ENCODE measurements around the gene NKPD1. TPM values are rescaled to one million over a fixed set of nuclear protein-coding genes. Genes with fewer than 3 reads are reported as not detected.

Gene NKPD1
- total RNA-seq, 2 donors from 2014 or later: 3.6 to 4.1 TPM

GRCh38 chr19:45200568-45200967, 39.8 kb upstream of the NKPD1 start:
- TF ChIP-seq, protein P1, sequence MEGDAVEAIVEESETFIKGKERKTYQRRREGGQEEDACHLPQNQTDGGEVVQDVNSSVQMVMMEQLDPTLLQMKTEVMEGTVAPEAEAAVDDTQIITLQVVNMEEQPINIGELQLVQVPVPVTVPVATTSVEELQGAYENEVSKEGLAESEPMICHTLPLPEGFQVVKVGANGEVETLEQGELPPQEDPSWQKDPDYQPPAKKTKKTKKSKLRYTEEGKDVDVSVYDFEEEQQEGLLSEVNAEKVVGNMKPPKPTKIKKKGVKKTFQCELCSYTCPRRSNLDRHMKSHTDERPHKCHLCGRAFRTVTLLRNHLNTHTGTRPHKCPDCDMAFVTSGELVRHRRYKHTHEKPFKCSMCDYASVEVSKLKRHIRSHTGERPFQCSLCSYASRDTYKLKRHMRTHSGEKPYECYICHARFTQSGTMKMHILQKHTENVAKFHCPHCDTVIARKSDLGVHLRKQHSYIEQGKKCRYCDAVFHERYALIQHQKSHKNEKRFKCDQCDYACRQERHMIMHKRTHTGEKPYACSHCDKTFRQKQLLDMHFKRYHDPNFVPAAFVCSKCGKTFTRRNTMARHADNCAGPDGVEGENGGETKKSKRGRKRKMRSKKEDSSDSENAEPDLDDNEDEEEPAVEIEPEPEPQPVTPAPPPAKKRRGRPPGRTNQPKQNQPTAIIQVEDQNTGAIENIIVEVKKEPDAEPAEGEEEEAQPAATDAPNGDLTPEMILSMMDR (IDR thresholded peaks at IDR 0.05): peak in 2 of 4 experiments; percentile 11 to 14
- no peak for TF ChIP-seq POLR2AphosphoS5 (IDR thresholded peaks at IDR 0.05)
- 69% methylated on average over 4 of the region's 4 CpGs for WGBS
- Histone ChIP-seq H3K27ac (no peak overlapping the region), H3K4me1 (replicated peaks) (no peaks in the 10 kb centered on the region), H3K9me3 (no peaks in the 10 kb centered on the region), H3K36me3 (no peaks in the 10 kb centered on the region), H3K27me3 (replicated peaks; ENCODE audit: insufficient read depth) (no peaks in the 10 kb centered on the region), H3K4me3 (no peak overlapping the region)
- intact Hi-C loops (cut with DNase I): no loop called here
- no peak for DNase-seq (ENCODE audit: low spot score)

DNA sequence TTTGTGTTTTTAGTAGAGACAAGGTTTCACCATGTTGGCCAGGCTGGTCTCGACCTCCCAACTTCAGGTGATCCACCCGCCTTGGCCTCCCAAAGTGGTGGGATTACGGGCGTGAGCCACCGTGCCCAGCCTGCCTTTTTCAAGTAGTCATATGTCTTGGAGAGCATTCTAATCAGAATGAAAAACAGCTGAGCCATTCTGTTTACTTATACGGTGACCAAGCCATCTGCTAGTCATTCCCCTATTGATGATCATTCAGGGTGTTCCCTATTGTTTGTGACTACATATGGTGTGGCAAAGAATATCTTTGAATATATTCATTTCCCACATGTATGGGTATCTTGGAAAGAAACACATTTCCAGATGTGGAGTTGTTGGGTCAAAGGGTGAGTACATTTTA, 35.0 kb upstream of the NKPD1 start:
- intact Hi-C loops (cut with DNase I): no loop called here
- H3K27me3 ChIP-seq (replicated peaks; ENCODE audit: insufficient read depth): no peaks in the 10 kb centered on the region
- no peaks in the 10 kb centered on the region for H3K9me3 ChIP-seq
- no peak for TF ChIP-seq POLR2AphosphoS5 (IDR thresholded peaks at IDR 0.05)
- TF ChIP-seq, protein P1 (IDR thresholded peaks at IDR 0.05): no peak
- TF ChIP-seq POLR2A (IDR thresholded peaks at IDR 0.05): no peak
- no peak overlapping the region for H3K4me3 ChIP-seq
- WGBS: 90% methylated on average over 6 of the region's 6 CpGs
- no peaks in the 10 kb centered on the region for H3K36me3 ChIP-seq
- no peak overlapping the region for H3K27ac ChIP-seq
- H3K4me1 ChIP-seq (replicated peaks): no peaks in the 10 kb centered on the region
- no peak for DNase-seq (ENCODE audit: low spot score)

DNA sequence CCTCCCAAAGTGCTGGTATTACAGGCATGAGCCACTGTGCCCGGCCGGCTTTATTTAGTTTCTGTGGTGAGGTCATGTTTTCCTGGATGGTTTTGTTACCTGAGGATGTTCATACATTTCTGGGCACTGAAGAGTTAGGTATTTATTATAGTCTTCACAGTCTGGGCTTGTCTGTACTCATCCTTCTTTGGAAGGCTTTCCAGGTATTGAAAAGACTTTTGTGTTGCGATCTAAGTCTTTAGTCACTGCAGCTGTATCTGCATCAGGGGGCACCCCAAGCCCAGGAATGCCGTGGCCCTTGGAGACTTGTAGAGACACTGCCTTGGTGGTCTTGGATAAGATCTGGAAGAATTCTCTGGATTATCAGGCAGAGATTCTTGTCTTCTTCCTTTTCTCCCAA, 30.6 kb upstream of the NKPD1 start:
- Histone ChIP-seq H3K27ac (no peak overlapping the region), H3K36me3 (no peaks in the 10 kb centered on the region), H3K27me3 (replicated peaks; ENCODE audit: insufficient read depth) (no peaks in the 10 kb centered on the region), H3K9me3 (no peaks in the 10 kb centered on the region), H3K4me3 (no peak overlapping the region), H3K4me1 (replicated peaks) (no peaks in the 10 kb centered on the region)
- no peak for TF ChIP-seq POLR2A (IDR thresholded peaks at IDR 0.05)
- peak; percentile 57 for TF ChIP-seq POLR2AphosphoS5 (IDR thresholded peaks at IDR 0.05)
- TF ChIP-seq, protein P1 (IDR thresholded peaks at IDR 0.05): no peak
- WGBS: 55% methylated on average over 4 of the region's 4 CpGs
- intact Hi-C loops (cut with DNase I): no loop called here
- DNase-seq (ENCODE audit: low spot score): peak; percentile 28

GRCh38 chr19:45189971-45190370, 29.2 kb upstream of the NKPD1 start:
- intact Hi-C loops (cut with DNase I): no loop called here
- WGBS: 96% methylated on average over 1 of the region's 1 CpG

More at GRCh38 chr19:45189971-45190370, 29.2 kb upstream of the NKPD1 start:
- Histone ChIP-seq H3K9me3 (no peaks in the 10 kb centered on the region), H3K27ac (no peak overlapping the region), H3K4me3 (no peak overlapping the region), H3K27me3 (replicated peaks; ENCODE audit: insufficient read depth) (no peaks in the 10 kb centered on the region), H3K36me3 (no peaks in the 10 kb centered on the region), H3K4me1 (replicated peaks) (no peaks in the 10 kb centered on the region)
- TF ChIP-seq, protein P1 (IDR thresholded peaks at IDR 0.05): no peak
- no peak for TF ChIP-seq POLR2AphosphoS5 (IDR thresholded peaks at IDR 0.05)
- TF ChIP-seq POLR2A (IDR thresholded peaks at IDR 0.05): no peak
- no peak for DNase-seq (ENCODE audit: low spot score)

Measured in prostate gland (tissue), 2 donors.